HepG2 (cell line): ENCODE measurements around the gene EFNA4. TPM values are rescaled to one million over a fixed set of nuclear protein-coding genes. Genes with fewer than 3 reads are reported as not detected.

ENCODE experiments used
- ASH2L ChIP-seq: fragments of 300-600, 200-600 bp; sonication (generic); IDR thresholded peaks from 2 replicates; pipeline ENCODE4 v1.7.0; 2017; ENCODE audit warnings: low read depth, mild to moderate bottlenecking, moderate library complexity, mixed read lengths, low read length; ENCODE audit not compliant: insufficient read length
- ATF7-NPFF ChIP-seq: sonication (generic); formaldehyde crosslinking; IDR thresholded peaks from 2 replicates; pipeline ENCODE4 v1.8.1; 2023; ENCODE audit warnings: mild to moderate bottlenecking, low read depth, missing genetic modification reagents, moderate library complexity
- FLYWCH1 ChIP-seq: sonication (generic); formaldehyde crosslinking; IDR thresholded peaks from 2 replicates; pipeline ENCODE4 v1.8.1; 2023; ENCODE audit warnings: mild to moderate bottlenecking, missing genetic modification reagents
- HMG20A ChIP-seq: IDR thresholded peaks from 2 replicates; pipeline ENCODE4 v1.6.1; 2016; ENCODE audit warnings: borderline replicate concordance
- NR2F6 ChIP-seq, 2 experiments: IDR thresholded peaks; 2 replicates each; pipeline ENCODE4 v1.6.1; 2016; ENCODE audit warnings: antibody characterized with exemption in 1 of 2, mild to moderate bottlenecking in 1 of 2
- POGZ ChIP-seq: sonication (generic); formaldehyde crosslinking; IDR thresholded peaks from 2 replicates; pipeline ENCODE4 v1.4.0; 2020; ENCODE audit warnings: mild to moderate bottlenecking, missing genetic modification reagents
- RXRB ChIP-seq: IDR thresholded peaks from 2 replicates; pipeline ENCODE4 v1.6.1; 2016; ENCODE audit warnings: borderline replicate concordance, missing genetic modification reagents, missing compliant biosample characterization
- ZNF350 ChIP-seq: sonication (generic); formaldehyde crosslinking; IDR thresholded peaks from 2 replicates; pipeline ENCODE4 v1.4.0; 2020; ENCODE audit warnings: mild to moderate bottlenecking, low read depth, missing genetic modification reagents, borderline replicate concordance
- ZNF878 ChIP-seq: sonication (generic); formaldehyde crosslinking; IDR thresholded peaks from 2 replicates; pipeline ENCODE4 v1.8.1; 2023; ENCODE audit warnings: mild to moderate bottlenecking, missing genetic modification reagents, moderate library complexity
- polyA plus RNA-seq, 8 experiments: library from polyadenylated mRNA; depleted of rRNA in 3 of 8; stranded (reverse) in 7 of 8; unstranded in 1 of 8; fragments of >200 nt; fragmentation: Illumina TruSeq in 4 of 8; extraction: Trizol in 4 of 8; gene quantifications; 2 replicates each; pipeline versions ENCODE4 v1.2.1 to v1.2.3, GENCODE V29; 2011 to 2016; ENCODE audit warnings: low read depth in 4 of 8, missing spikeins in 1 of 8, mixed read lengths in 1 of 8; ENCODE audit not compliant: insufficient read depth in 1 of 8
- total RNA-seq, 5 experiments: library from RNA; depleted of rRNA; stranded (reverse); fragments of >200 nt; fragmentation: Illumina TruSeq; extraction: Trizol; gene quantifications; 2 replicates each; pipeline ENCODE4 v1.2.3, GENCODE V29; 2016; ENCODE audit warnings: low read depth in 1 of 5
- TF ChIP-seq, protein P1 (sequence below): IDR thresholded peaks from 2 replicates; pipeline ENCODE4 v1.6.1; 2016; ENCODE audit warnings: control low read depth
- TF ChIP-seq, protein P2 (sequence below): sonication (generic); formaldehyde crosslinking; conservative IDR thresholded peaks from 2 replicates; pipeline ENCODE4 v1.8.0; 2022; ENCODE audit warnings: mild to moderate bottlenecking, moderate library complexity, missing genetic modification reagents
- TF ChIP-seq, protein P3 (sequence below): sonication (generic); formaldehyde crosslinking; IDR thresholded peaks from 2 replicates; pipeline ENCODE4 v1.5.0; 2020; ENCODE audit warnings: mild to moderate bottlenecking, missing genetic modification reagents
- TF ChIP-seq, protein P4 (sequence below): sonication (generic); formaldehyde crosslinking; IDR thresholded peaks from 2 replicates; pipeline ENCODE4 v1.5.0; 2020; ENCODE audit warnings: mild to moderate bottlenecking, missing genetic modification reagents
- TF ChIP-seq, protein P5 (sequence below): sonication (generic); formaldehyde crosslinking; IDR thresholded peaks from 2 replicates; pipeline ENCODE4 v1.4.0; 2020; ENCODE audit warnings: mild to moderate bottlenecking, missing genetic modification reagents, borderline replicate concordance

EFNA4 gene
- total and polyA plus RNA-seq, 2 of the 13 experiments (the other 11 are each of a cell fraction or from before 2014, with no cell fraction given) = 12.0 to 17.2 TPM

DNA sequence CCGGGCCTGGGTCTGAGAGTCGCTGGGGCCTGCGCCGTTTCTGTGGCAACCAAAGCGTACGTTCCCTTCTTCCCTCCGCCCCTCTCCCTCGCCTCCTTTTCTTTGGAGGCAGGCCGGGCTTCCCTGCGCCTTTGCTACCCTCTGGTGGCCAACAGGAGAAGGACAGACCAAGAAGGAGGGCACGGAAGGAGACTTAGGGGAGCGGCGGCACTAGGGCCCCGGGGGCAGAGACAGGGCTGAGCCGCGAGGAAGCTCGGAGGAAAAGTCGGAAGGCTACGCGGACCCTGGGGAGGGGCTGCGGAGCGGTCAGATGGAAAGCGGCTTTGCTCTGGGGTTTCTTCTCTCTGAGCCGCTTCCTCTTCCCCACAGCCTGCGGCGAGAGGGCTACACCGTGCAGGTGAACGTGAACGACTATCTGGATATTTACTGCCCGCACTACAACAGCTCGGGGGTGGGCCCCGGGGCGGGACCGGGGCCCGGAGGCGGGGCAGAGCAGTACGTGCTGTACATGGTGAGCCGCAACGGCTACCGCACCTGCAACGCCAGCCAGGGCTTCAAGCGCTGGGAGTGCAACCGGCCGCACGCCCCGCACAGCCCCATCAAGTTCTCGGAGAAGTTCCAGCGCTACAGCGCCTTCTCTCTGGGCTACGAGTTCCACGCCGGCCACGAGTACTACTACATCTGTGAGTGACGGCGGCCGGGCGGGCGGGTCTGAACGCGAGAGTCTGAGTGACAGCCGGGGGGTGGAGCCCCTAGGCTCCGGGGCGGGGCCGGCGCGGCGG, 21.4 kb downstream of the EFNA4 start (continued):
- TF ChIP-seq, protein P1, sequence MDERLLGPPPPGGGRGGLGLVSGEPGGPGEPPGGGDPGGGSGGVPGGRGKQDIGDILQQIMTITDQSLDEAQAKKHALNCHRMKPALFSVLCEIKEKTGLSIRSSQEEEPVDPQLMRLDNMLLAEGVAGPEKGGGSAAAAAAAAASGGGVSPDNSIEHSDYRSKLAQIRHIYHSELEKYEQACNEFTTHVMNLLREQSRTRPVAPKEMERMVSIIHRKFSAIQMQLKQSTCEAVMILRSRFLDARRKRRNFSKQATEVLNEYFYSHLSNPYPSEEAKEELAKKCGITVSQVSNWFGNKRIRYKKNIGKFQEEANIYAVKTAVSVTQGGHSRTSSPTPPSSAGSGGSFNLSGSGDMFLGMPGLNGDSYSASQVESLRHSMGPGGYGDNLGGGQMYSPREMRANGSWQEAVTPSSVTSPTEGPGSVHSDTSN (CRISPR knock-in tag) = peak; percentile 91
- TF ChIP-seq ZNF878 (CRISPR knock-in tag) (peak; percentile 48; the same call in 1 of the 2 replicates), FLYWCH1 (CRISPR knock-in tag) (0 out of 2 replicates have a peak, but pooled peaks have one; percentile 49), ASH2L (peak; percentile 78), NR2F6 (IDR thresholded peaks at IDR 0.05) (no peak), NR2F6 (CRISPR knock-in tag; IDR thresholded peaks at IDR 0.05) (peak; percentile 61), RXRB (CRISPR knock-in tag) (peak; percentile 79; the same call in 1 of the 2 replicates), HMG20A (no peak; the same call in 1 of the 2 replicates), ZNF350 (CRISPR knock-in tag) (peak; percentile 71), POGZ (CRISPR knock-in tag) (no peak; the same call in 1 of the 2 replicates), ATF7-NPFF (CRISPR knock-in tag) (no peak; the same call in 1 of the 2 replicates)
- TF ChIP-seq, protein P2, sequence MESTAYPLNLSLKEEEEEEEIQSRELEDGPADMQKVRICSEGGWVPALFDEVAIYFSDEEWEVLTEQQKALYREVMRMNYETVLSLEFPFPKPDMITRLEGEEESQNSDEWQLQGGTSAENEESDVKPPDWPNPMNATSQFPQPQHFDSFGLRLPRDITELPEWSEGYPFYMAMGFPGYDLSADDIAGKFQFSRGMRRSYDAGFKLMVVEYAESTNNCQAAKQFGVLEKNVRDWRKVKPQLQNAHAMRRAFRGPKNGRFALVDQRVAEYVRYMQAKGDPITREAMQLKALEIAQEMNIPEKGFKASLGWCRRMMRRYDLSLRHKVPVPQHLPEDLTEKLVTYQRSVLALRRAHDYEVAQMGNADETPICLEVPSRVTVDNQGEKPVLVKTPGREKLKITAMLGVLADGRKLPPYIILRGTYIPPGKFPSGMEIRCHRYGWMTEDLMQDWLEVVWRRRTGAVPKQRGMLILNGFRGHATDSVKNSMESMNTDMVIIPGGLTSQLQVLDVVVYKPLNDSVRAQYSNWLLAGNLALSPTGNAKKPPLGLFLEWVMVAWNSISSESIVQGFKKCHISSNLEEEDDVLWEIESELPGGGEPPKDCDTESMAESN (CRISPR knock-in tag) = peak; percentile 74
- TF ChIP-seq, protein P3, sequence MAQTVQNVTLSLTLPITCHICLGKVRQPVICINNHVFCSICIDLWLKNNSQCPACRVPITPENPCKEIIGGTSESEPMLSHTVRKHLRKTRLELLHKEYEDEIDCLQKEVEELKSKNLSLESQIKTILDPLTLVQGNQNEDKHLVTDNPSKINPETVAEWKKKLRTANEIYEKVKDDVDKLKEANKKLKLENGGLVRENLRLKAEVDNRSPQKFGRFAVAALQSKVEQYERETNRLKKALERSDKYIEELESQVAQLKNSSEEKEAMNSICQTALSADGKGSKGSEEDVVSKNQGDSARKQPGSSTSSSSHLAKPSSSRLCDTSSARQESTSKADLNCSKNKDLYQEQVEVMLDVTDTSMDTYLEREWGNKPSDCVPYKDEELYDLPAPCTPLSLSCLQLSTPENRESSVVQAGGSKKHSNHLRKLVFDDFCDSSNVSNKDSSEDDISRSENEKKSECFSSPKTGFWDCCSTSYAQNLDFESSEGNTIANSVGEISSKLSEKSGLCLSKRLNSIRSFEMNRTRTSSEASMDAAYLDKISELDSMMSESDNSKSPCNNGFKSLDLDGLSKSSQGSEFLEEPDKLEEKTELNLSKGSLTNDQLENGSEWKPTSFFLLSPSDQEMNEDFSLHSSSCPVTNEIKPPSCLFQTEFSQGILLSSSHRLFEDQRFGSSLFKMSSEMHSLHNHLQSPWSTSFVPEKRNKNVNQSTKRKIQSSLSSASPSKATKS (CRISPR knock-in tag) = no peak
- TF ChIP-seq, protein P4, sequence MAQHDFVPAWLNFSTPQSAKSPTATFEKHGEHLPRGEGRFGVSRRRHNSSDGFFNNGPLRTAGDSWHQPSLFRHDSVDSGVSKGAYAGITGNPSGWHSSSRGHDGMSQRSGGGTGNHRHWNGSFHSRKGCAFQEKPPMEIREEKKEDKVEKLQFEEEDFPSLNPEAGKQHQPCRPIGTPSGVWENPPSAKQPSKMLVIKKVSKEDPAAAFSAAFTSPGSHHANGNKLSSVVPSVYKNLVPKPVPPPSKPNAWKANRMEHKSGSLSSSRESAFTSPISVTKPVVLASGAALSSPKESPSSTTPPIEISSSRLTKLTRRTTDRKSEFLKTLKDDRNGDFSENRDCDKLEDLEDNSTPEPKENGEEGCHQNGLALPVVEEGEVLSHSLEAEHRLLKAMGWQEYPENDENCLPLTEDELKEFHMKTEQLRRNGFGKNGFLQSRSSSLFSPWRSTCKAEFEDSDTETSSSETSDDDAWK (CRISPR knock-in tag) = no peak
- TF ChIP-seq, protein P5, sequence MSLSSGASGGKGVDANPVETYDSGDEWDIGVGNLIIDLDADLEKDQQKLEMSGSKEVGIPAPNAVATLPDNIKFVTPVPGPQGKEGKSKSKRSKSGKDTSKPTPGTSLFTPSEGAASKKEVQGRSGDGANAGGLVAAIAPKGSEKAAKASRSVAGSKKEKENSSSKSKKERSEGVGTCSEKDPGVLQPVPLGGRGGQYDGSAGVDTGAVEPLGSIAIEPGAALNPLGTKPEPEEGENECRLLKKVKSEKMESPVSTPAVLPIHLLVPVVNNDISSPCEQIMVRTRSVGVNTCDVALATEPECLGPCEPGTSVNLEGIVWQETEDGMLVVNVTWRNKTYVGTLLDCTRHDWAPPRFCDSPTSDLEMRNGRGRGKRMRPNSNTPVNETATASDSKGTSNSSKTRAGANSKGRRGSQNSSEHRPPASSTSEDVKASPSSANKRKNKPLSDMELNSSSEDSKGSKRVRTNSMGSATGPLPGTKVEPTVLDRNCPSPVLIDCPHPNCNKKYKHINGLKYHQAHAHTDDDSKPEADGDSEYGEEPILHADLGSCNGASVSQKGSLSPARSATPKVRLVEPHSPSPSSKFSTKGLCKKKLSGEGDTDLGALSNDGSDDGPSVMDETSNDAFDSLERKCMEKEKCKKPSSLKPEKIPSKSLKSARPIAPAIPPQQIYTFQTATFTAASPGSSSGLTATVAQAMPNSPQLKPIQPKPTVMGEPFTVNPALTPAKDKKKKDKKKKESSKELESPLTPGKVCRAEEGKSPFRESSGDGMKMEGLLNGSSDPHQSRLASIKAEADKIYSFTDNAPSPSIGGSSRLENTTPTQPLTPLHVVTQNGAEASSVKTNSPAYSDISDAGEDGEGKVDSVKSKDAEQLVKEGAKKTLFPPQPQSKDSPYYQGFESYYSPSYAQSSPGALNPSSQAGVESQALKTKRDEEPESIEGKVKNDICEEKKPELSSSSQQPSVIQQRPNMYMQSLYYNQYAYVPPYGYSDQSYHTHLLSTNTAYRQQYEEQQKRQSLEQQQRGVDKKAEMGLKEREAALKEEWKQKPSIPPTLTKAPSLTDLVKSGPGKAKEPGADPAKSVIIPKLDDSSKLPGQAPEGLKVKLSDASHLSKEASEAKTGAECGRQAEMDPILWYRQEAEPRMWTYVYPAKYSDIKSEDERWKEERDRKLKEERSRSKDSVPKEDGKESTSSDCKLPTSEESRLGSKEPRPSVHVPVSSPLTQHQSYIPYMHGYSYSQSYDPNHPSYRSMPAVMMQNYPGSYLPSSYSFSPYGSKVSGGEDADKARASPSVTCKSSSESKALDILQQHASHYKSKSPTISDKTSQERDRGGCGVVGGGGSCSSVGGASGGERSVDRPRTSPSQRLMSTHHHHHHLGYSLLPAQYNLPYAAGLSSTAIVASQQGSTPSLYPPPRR (CRISPR knock-in tag) = 0 out of 2 replicates have a peak, but pooled peaks have one; percentile 9
